ENCODE results near the gene ABCA1. TPM values are rescaled to one million over a fixed set of nuclear protein-coding genes. Genes with fewer than 3 reads are reported as not detected.

The ABCA1 gene
- total and polyA plus RNA-seq, 3 donors from 2014 or later: 8.5 to 57.9 (median 42.0) TPM

GRCh38 chr9:104779946-104780535, 147.9 kb downstream of the ABCA1 start:
- no peaks in the 10 kb centered on the region for H3K9me3 ChIP-seq
- intact Hi-C loops (cut with DNase I; ENCODE audit: low total_unique reads): no loop called here
- H3K36me3 ChIP-seq (ENCODE audit: low read depth, missing control alignments): no peaks in the 10 kb centered on the region
- H3K27me3 ChIP-seq: no peaks in the 10 kb centered on the region
- peaks cover 7% of the 10 kb centered on the region for H3K4me1 ChIP-seq
- TF ChIP-seq POLR2A (IDR thresholded peaks at IDR 0.05): no peak
- TF ChIP-seq CTCF (IDR thresholded peaks at IDR 0.05): no peak
- H3K4me3 ChIP-seq: no peak overlapping the region
- WGBS, 2 donors: 76 to 80% methylated on average over 9 of the region's 9 CpGs
- no peak for DNase-seq
- H3K27ac ChIP-seq: no peak overlapping the region

- H3K4me1 ChIP-seq: peaks cover 7% of the 10 kb centered on the region
- no peak overlapping the region for H3K4me3 ChIP-seq
- TF ChIP-seq CTCF (IDR thresholded peaks at IDR 0.05) (no peak), POLR2A (IDR thresholded peaks at IDR 0.05) (no peak)
- no peak overlapping the region for H3K27ac ChIP-seq
- intact Hi-C loops (cut with DNase I; ENCODE audit: low total_unique reads): no loop called here
- H3K36me3 ChIP-seq (ENCODE audit: low read depth, missing control alignments): no peaks in the 10 kb centered on the region
- H3K9me3 ChIP-seq: no peaks in the 10 kb centered on the region
- no peaks in the 10 kb centered on the region for H3K27me3 ChIP-seq
- no peak for DNase-seq
- WGBS, 2 donors: 90 to 91% methylated on average over 1 of the region's 1 CpG
These were observed 148.6 kb downstream of the ABCA1 start for GRCh38 chr9:104779334-104779733.

- Histone ChIP-seq H3K9me3 (no peaks in the 10 kb centered on the region), H3K27me3 (no peaks in the 10 kb centered on the region), H3K36me3 (ENCODE audit: low read depth, missing control alignments) (no peaks in the 10 kb centered on the region), H3K4me3 (no peak overlapping the region), H3K27ac (no peak overlapping the region), H3K4me1 (peaks cover 7% of the 10 kb centered on the region)
- intact Hi-C loops (cut with DNase I; ENCODE audit: low total_unique reads): no loop called here
- WGBS, 2 donors: 81 to 84% methylated on average over 4 of the region's 4 CpGs
- no peak for TF ChIP-seq CTCF (IDR thresholded peaks at IDR 0.05)
- no peak for TF ChIP-seq POLR2A (IDR thresholded peaks at IDR 0.05)
- DNase-seq: no peak
These were observed 149.2 kb downstream of the ABCA1 start for GRCh38 chr9:104778802-104779201.

GRCh38 chr9:104776797-104777196, 151.2 kb downstream of the ABCA1 start:
- H3K27ac ChIP-seq: no peak overlapping the region
- 50 to 71% methylated on average over 1 of the region's 1 CpG for WGBS, 2 donors
- peaks cover 11% of the 10 kb centered on the region for H3K4me1 ChIP-seq
- H3K4me3 ChIP-seq: no peak overlapping the region
- H3K36me3 ChIP-seq (ENCODE audit: low read depth, missing control alignments): no peaks in the 10 kb centered on the region
- DNase-seq: no peak
- no peaks in the 10 kb centered on the region for H3K27me3 ChIP-seq
- no peaks in the 10 kb centered on the region for H3K9me3 ChIP-seq
- intact Hi-C loops (cut with DNase I; ENCODE audit: low total_unique reads): no loop called here
- no peak for TF ChIP-seq POLR2A (IDR thresholded peaks at IDR 0.05)
- TF ChIP-seq CTCF (IDR thresholded peaks at IDR 0.05): no peak

GRCh38 chr9:104775976-104776375, 152.0 kb downstream of the ABCA1 start:
- no peaks in the 10 kb centered on the region for H3K9me3 ChIP-seq
- no peak for DNase-seq
- intact Hi-C loops (cut with DNase I; ENCODE audit: low total_unique reads): no loop called here
- H3K27me3 ChIP-seq: no peaks in the 10 kb centered on the region
- H3K4me1 ChIP-seq: peaks cover 5% of the 10 kb centered on the region
- 92 to 97% methylated on average over 2 of the region's 2 CpGs for WGBS, 2 donors
- H3K36me3 ChIP-seq (ENCODE audit: low read depth, missing control alignments): no peaks in the 10 kb centered on the region
- H3K27ac ChIP-seq: no peak overlapping the region
- no peak for TF ChIP-seq POLR2A (IDR thresholded peaks at IDR 0.05)
- no peak for TF ChIP-seq CTCF (IDR thresholded peaks at IDR 0.05)
- no peak overlapping the region for H3K4me3 ChIP-seq
